ENCODE results near the gene MDP1.

Gene MDP1

DNA sequence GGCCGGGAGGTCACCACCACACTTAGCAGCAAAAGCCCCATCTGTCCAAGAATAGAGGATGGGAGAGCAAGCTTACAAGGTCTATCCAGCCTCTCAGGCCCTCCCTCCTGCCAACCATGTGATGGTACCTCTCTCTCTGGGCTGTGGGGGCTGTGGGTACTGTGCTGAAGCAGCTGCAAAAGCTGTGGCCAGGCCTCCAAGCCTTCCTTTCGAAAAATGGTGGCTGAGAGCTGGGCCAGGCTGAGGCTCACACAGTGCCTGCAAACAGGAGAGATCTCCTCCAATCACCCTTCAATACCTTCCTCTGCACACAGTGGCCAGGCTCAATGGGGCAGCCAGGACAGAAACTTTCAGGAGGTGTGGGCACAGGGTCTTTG lies 28.3 kb downstream of the MDP1 start:
- CTCF ChIA-PET = interaction anchor here (0.6 kb wide), 1 partner anchor 74 kb away, joined by 3 read pairs; no protein-coding TSS in a partner anchor
- DNase-seq (ENCODE audit: low spot score) = no peak
- H3K27ac ChIP-seq = peak overlapping the region; percentile 78
- TF ChIP-seq CTCF (conservative IDR thresholded peaks at IDR 0.05; ENCODE audit: low read depth) = no peak
- POLR2A ChIA-PET (ENCODE audit: low non-redundant PET) = no interaction called here

GRCh38 chr14:24186831-24187538 lies 28.9 kb downstream of the MDP1 start:
- TF ChIP-seq CTCF (conservative IDR thresholded peaks at IDR 0.05; ENCODE audit: low read depth) = no peak
- POLR2A ChIA-PET (ENCODE audit: low non-redundant PET) = no interaction called here
- DNase-seq (ENCODE audit: low spot score) = no peak
- CTCF ChIA-PET = interaction anchor here (0.6 kb wide), 1 partner anchor 74 kb away, joined by 3 read pairs; no protein-coding TSS in a partner anchor
- peak overlapping the region; percentile 78 for H3K27ac ChIP-seq

GRCh38 chr14:24185741-24186140 lies 30.1 kb downstream of the MDP1 start:
- DNase-seq (ENCODE audit: low spot score) = no peak
- H3K27ac ChIP-seq = no peak overlapping the region
- POLR2A ChIA-PET (ENCODE audit: low non-redundant PET) = no interaction called here
- CTCF ChIA-PET = no interaction called here
- TF ChIP-seq CTCF (conservative IDR thresholded peaks at IDR 0.05; ENCODE audit: low read depth) = no peak

- TF ChIP-seq CTCF (conservative IDR thresholded peaks at IDR 0.05; ENCODE audit: low read depth) = no peak
- ChIA-PET POLR2A (ENCODE audit: low non-redundant PET) (no interaction called here), CTCF (no interaction called here)
- no peak for DNase-seq (ENCODE audit: low spot score)
- no peak overlapping the region for H3K27ac ChIP-seq
Observed at GRCh38 chr14:24185026-24185425, 30.8 kb downstream of the MDP1 start.

- POLR2A ChIA-PET (ENCODE audit: low non-redundant PET) = no interaction called here
- CTCF ChIA-PET = no interaction called here
- 0 out of 2 replicates have a peak overlapping the region, but pooled peaks have one; percentile 1 for H3K27ac ChIP-seq
- TF ChIP-seq CTCF (conservative IDR thresholded peaks at IDR 0.05; ENCODE audit: low read depth) = no peak
- no peak for DNase-seq (ENCODE audit: low spot score)
Observed at GRCh38 chr14:24184104-24184970, 31.5 kb downstream of the MDP1 start.

GRCh38 chr14:24183014-24183481 lies 32.8 kb downstream of the MDP1 start:
- peak overlapping the region; percentile 9; the same call in 1 of the 2 replicates for H3K27ac ChIP-seq
- no peak for TF ChIP-seq CTCF (conservative IDR thresholded peaks at IDR 0.05; ENCODE audit: low read depth)
- DNase-seq (ENCODE audit: low spot score) = no peak
- ChIA-PET POLR2A (ENCODE audit: low non-redundant PET) (interaction anchor here (0.6 kb wide), 1 partner anchor 12 kb away, joined by 7 read pairs; no protein-coding TSS in a partner anchor), CTCF (no interaction called here)

Measured in RWPE1 (cell line).